ENCODE data around the gene C1RL.

The C1RL gene

GRCh38 chr12:7108796-7109571 is at the start of gene C1RL:
Gene C1RL, minus strand, starts transcription at chr12:7109214. Its CDS starts 34 bp downstream, at chr12:7109180.
- DNase-seq, result peak; percentile 87

- no peak for DNase-seq
These were observed 48.4 kb upstream of the C1RL start for GRCh38 chr12:7157391-7157790.

- no peak for DNase-seq
These were observed 47.5 kb upstream of the C1RL start for GRCh38 chr12:7156259-7157197.

- no peak for DNase-seq
These were observed 46.5 kb upstream of the C1RL start for GRCh38 chr12:7155471-7156034.

GRCh38 chr12:7154901-7155470 is 46.0 kb upstream of the C1RL start:
- no peak for DNase-seq

- DNase-seq, result no peak
These were observed 45.0 kb upstream of the C1RL start for GRCh38 chr12:7154042-7154441.

GRCh38 chr12:7152818-7153217 is 43.8 kb upstream of the C1RL start:
- no peak for DNase-seq

GRCh38 chr12:7151532-7151931 is 42.5 kb upstream of the C1RL start:
- no peak for DNase-seq

- no peak for DNase-seq
These were observed 41.8 kb upstream of the C1RL start for GRCh38 chr12:7150841-7151240.

GRCh38 chr12:7150356-7150755 is 41.3 kb upstream of the C1RL start:
- no peak for DNase-seq

- no peak for DNase-seq
These were observed 37.9 kb upstream of the C1RL start for GRCh38 chr12:7146906-7147305.

GRCh38 chr12:7146228-7146627 is 37.2 kb upstream of the C1RL start:
- no peak for DNase-seq

- peak; percentile 33 for DNase-seq
These were observed 36.7 kb upstream of the C1RL start for GRCh38 chr12:7145671-7146070.

GRCh38 chr12:7144414-7145120 is 35.6 kb upstream of the C1RL start:
- DNase-seq, result peak; percentile 0

GRCh38 chr12:7143564-7143963 is 34.5 kb upstream of the C1RL start:
- DNase-seq, result no peak

GRCh38 chr12:7142809-7143465 is 33.9 kb upstream of the C1RL start:
- DNase-seq, result no peak

- DNase-seq, result peak; percentile 35
These were observed 33.1 kb upstream of the C1RL start for GRCh38 chr12:7142056-7142644.

GRCh38 chr12:7141351-7142005 is 32.5 kb upstream of the C1RL start:
- DNase-seq, result no peak

- DNase-seq, result no peak
These were observed 30.2 kb upstream of the C1RL start for GRCh38 chr12:7139200-7139599.

- no peak for DNase-seq
These were observed 28.9 kb upstream of the C1RL start for GRCh38 chr12:7137908-7138307.

GRCh38 chr12:7136676-7137075 is 27.7 kb upstream of the C1RL start:
- no peak for DNase-seq
